Upper lobe of left lung (tissue), 4 donors: ENCODE results near the gene FOXP1.

Source experiments
- EP300 ChIP-seq, 4 donors: sonication (generic); formaldehyde crosslinking; IDR thresholded peaks; one replicate each; pipeline ENCODE4 v1.5.1; 2017; ENCODE audit warnings: antibody characterized with exemption in 4 of 4, control low read depth in 2 of 4
- POLR2A ChIP-seq, 4 donors: fragments of 450-650 bp; IDR thresholded peaks; one replicate each; pipeline ENCODE4 v1.5.1; 2016 to 2017; ENCODE audit warnings: antibody characterized with exemption in 4 of 4, mild to moderate bottlenecking in 2 of 4
- POLR2AphosphoS5 ChIP-seq, 2 donors: sonication (generic); formaldehyde crosslinking; IDR thresholded peaks; one replicate each; pipeline ENCODE4 v1.5.1; 2017; ENCODE audit warnings: antibody characterized with exemption in 2 of 2
- TF ChIP-seq, protein P1 (sequence below), 6 experiments: fragments of 450-650 bp in 4 of 6; fragments of 200-600 bp in 2 of 6; sonication (generic) in 2 of 6; IDR thresholded peaks; one replicate each; pipeline ENCODE4 v1.5.1; 2016 to 2019; ENCODE audit warnings: antibody characterized with exemption in 6 of 6

DNA sequence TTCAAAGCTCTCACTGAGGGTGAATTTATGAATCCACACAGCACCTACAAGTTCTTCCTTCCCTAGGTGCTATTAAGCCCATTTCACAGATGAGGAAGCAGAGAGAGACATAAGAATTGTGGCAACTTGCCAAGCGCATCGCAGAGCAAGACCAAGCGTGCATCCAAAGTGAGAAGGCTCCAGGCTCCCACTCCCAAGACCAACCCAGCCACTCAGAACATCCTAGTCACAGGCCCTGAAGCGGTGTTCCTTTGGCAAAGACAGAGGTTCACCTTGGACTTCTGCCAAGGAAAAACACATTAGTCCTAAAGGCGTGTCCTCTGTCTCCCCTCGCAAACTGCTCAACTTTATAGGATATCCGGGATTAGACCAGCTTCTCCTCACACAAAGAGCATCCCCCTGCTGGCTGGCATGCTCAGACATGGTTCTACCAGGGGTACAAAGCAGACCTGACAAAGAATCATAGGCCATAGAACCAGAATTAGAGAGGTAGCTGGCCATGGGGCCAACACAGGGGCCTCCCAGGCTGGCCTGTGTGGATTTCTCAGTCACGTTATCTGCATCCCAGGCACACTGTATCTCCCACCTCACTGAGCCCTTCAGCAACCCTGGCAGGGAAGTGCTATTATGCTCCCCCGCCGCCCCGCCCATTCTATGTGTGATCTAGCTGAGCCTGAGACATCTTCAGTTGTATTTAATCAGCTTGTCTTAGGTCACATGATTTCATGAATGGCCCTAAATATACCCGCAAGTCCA, 160.2 kb downstream of the FOXP1 start:
- TF ChIP-seq, protein P1, sequence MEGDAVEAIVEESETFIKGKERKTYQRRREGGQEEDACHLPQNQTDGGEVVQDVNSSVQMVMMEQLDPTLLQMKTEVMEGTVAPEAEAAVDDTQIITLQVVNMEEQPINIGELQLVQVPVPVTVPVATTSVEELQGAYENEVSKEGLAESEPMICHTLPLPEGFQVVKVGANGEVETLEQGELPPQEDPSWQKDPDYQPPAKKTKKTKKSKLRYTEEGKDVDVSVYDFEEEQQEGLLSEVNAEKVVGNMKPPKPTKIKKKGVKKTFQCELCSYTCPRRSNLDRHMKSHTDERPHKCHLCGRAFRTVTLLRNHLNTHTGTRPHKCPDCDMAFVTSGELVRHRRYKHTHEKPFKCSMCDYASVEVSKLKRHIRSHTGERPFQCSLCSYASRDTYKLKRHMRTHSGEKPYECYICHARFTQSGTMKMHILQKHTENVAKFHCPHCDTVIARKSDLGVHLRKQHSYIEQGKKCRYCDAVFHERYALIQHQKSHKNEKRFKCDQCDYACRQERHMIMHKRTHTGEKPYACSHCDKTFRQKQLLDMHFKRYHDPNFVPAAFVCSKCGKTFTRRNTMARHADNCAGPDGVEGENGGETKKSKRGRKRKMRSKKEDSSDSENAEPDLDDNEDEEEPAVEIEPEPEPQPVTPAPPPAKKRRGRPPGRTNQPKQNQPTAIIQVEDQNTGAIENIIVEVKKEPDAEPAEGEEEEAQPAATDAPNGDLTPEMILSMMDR (IDR thresholded peaks at IDR 0.05), result peak in 4 of 6 experiments; percentile 6 to 27 (median 12)
- TF ChIP-seq POLR2AphosphoS5 (IDR thresholded peaks at IDR 0.05) (no peak), POLR2A (IDR thresholded peaks at IDR 0.05) (no peak), EP300 (IDR thresholded peaks at IDR 0.05) (no peak)
